Natural killer cell (primary cell): Measurements from ENCODE around the gene XRCC5. TPM values are rescaled to one million over a fixed set of nuclear protein-coding genes. Genes with fewer than 3 reads are reported as not detected.

Experiments used
- ATAC-seq, 3 donors: fragments of 150-1000 bp in 2 of 3; fragments of 200-7000 bp in 1 of 3; cut with Tn5 transposase; 1 replicate in 1 of 3; 2 replicates in 2 of 3; pipeline ENCODE4 v1.10.0; 2021; ENCODE audit warnings: mild to moderate bottlenecking in 2 of 3, moderate library complexity in 2 of 3
- DNase-seq, 2 donors: peaks; one replicate each; pipeline versions ENCODE4 v3.0.0 to v3.0.0-alpha.2; 2013 to 2021; ENCODE audit warnings: mixed read lengths in 1 of 2
- H3K27ac ChIP-seq: one replicate; pipeline ENCODE4 v1.5.1; 2013; ENCODE audit warnings: mild to moderate bottlenecking, low read length
- H3K27me3 ChIP-seq: one replicate; pipeline ENCODE4 v1.6.1; 2013; ENCODE audit warnings: low read length; ENCODE audit not compliant: control insufficient read depth, insufficient read depth
- H3K36me3 ChIP-seq: one replicate; pipeline ENCODE4 v1.6.1; 2013; ENCODE audit warnings: low read length; ENCODE audit not compliant: control insufficient read depth, insufficient read depth
- H3K4me1 ChIP-seq: one replicate; pipeline ENCODE4 v1.6.1; 2013; ENCODE audit warnings: low read length; ENCODE audit not compliant: control insufficient read depth, insufficient read depth
- H3K4me3 ChIP-seq: one replicate; pipeline ENCODE4 v1.5.1; 2013; ENCODE audit warnings: low read length
- H3K9me3 ChIP-seq: one replicate; pipeline ENCODE4 v1.6.1; 2013; ENCODE audit warnings: low read length; ENCODE audit not compliant: control insufficient read depth, insufficient read depth
- H3K27ac Mint-ChIP-seq, 2 donors: one replicate each; pipeline ENCODE4 v1.8.0; 2022; ENCODE audit warnings: mild to moderate bottlenecking in 2 of 2, mixed read lengths in 2 of 2, moderate library complexity in 1 of 2
- H3K27me3 Mint-ChIP-seq, 2 donors: one replicate each; pipeline ENCODE4 v1.8.0; 2022; ENCODE audit warnings: low read depth in 2 of 2, mixed read lengths in 2 of 2
- H3K36me3 Mint-ChIP-seq: one replicate; pipeline ENCODE4 v1.8.0; 2022; ENCODE audit warnings: mixed read lengths
- H3K4me1 Mint-ChIP-seq, 2 donors: one replicate each; pipeline ENCODE4 v1.8.0; 2022; ENCODE audit warnings: mixed read lengths in 2 of 2
- H3K4me3 Mint-ChIP-seq: one replicate; pipeline ENCODE4 v1.8.0; 2022; ENCODE audit warnings: mild to moderate bottlenecking, moderate library complexity, mixed read lengths
- H3K9me3 Mint-ChIP-seq, 2 donors: one replicate each; pipeline ENCODE4 v1.8.0; 2022; ENCODE audit warnings: mixed read lengths in 2 of 2
- WGBS: methylation state at CpG from one replicate; pipeline ENCODE4 v1.1.7; 2013; ENCODE audit warnings: missing lambda C conversion rate; ENCODE audit not compliant: insufficient coverage; 5-methylcytosine and 5-hydroxymethylcytosine counted together
- intact Hi-C: fragments of 100-400 bp; cut with micrococcal nuclease; formaldehyde crosslinking; loops from one replicate; pipeline ENCODE4 v1.14.2; 2022
- total RNA-seq, 4 donors: library from RNA; stranded (reverse); fragments of 120-200 nt in 1 of 4; gene quantifications; one replicate each; pipeline versions ENCODE4 v1.2.3 to v1.2.4, GENCODE V29; 2013 to 2022
- TF ChIP-seq, protein P1 (sequence below): fragments of 200-600 bp; IDR thresholded peaks from one replicate; pipeline ENCODE4 v1.8.0; 2022; ENCODE audit warnings: antibody characterized with exemption

Gene XRCC5
- total RNA-seq, 3 donors from 2014 or later (not counting 1 experiment from before 2014, with no cell fraction given) = 188 to 220 (median 201) TPM

DNA sequence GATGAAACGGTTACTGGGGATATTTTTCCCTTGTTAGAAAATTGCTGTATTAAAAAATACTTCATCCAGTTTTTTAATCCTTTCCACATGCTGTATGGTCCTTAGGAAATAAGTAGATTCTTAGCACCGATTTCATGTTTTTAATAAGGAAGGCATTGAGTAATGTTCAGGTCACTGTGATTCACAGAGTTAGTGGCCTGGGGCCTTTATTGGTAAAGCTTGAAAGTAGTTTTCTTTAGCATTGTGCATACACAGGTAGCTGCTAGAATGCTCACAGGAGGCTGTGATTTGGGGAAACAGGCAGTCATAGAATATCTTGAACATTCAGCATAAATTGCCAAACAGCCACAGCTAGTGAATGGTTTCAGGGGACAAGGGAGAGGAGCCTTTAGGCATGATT lies 79.8 kb downstream of the XRCC5 start:
- WGBS = 100% methylated on average over 1 of the region's 2 CpGs
- TF ChIP-seq, protein P1, sequence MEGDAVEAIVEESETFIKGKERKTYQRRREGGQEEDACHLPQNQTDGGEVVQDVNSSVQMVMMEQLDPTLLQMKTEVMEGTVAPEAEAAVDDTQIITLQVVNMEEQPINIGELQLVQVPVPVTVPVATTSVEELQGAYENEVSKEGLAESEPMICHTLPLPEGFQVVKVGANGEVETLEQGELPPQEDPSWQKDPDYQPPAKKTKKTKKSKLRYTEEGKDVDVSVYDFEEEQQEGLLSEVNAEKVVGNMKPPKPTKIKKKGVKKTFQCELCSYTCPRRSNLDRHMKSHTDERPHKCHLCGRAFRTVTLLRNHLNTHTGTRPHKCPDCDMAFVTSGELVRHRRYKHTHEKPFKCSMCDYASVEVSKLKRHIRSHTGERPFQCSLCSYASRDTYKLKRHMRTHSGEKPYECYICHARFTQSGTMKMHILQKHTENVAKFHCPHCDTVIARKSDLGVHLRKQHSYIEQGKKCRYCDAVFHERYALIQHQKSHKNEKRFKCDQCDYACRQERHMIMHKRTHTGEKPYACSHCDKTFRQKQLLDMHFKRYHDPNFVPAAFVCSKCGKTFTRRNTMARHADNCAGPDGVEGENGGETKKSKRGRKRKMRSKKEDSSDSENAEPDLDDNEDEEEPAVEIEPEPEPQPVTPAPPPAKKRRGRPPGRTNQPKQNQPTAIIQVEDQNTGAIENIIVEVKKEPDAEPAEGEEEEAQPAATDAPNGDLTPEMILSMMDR = no peak
- peak overlapping the region; percentile 9 to 57 for H3K27ac Mint-ChIP-seq
- Histone ChIP-seq H3K4me3 (no peak overlapping the region), H3K27ac (no peak overlapping the region), H3K4me1 (peaks cover 6% of the 10 kb centered on the region), H3K9me3 (no peaks in the 10 kb centered on the region), H3K27me3 (no peaks in the 10 kb centered on the region), H3K36me3 (peaks cover 35% of the 10 kb centered on the region)
- no peak for DNase-seq
- H3K4me3 Mint-ChIP-seq = no peak overlapping the region
- intact Hi-C loops = no loop called here
- no peaks in the 10 kb centered on the region for H3K9me3 Mint-ChIP-seq
- ATAC-seq = no peak
- peaks cover 10% of the 10 kb centered on the region for H3K36me3 Mint-ChIP-seq
- peaks cover 66 to 71% of the 10 kb centered on the region in 2 donors for H3K4me1 Mint-ChIP-seq
- no peaks in the 10 kb centered on the region for H3K27me3 Mint-ChIP-seq

DNA sequence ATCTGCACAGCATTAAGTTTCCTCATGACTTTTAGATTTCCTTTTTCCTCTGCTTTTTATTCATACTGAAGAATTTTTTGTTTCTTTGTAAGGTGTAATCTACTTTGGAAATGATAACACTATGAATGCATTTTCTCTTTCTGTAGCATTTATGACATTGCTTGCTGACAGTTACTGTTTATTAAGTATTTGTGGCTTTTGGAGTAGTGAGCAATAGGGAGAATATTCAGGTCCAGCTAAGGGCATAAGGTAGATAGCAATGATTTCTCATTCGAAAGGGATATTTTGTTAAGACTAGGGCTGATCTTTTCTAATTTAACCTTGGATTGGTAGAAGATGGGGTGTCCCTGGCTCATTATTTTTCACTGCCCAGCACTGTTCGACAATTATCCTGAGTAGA lies 80.3 kb downstream of the XRCC5 start:
- intact Hi-C loops = no loop called here
- Histone ChIP-seq H3K4me1 (peaks cover 4% of the 10 kb centered on the region), H3K27ac (no peak overlapping the region), H3K36me3 (peaks cover 39% of the 10 kb centered on the region), H3K27me3 (no peaks in the 10 kb centered on the region), H3K4me3 (no peak overlapping the region), H3K9me3 (no peaks in the 10 kb centered on the region)
- Mint-ChIP-seq H3K4me3 (no peak overlapping the region), H3K27me3 (no peaks in the 10 kb centered on the region), H3K36me3 (peaks cover 15% of the 10 kb centered on the region), H3K27ac (peak overlapping the region; percentile 9 to 57), H3K4me1 (peaks cover 65 to 75% of the 10 kb centered on the region in 2 donors), H3K9me3 (no peaks in the 10 kb centered on the region)
- 97% methylated on average over 2 of the region's 2 CpGs for WGBS
- ATAC-seq (no peak), DNase-seq (no peak)
- TF ChIP-seq, protein P1 = no peak

DNA sequence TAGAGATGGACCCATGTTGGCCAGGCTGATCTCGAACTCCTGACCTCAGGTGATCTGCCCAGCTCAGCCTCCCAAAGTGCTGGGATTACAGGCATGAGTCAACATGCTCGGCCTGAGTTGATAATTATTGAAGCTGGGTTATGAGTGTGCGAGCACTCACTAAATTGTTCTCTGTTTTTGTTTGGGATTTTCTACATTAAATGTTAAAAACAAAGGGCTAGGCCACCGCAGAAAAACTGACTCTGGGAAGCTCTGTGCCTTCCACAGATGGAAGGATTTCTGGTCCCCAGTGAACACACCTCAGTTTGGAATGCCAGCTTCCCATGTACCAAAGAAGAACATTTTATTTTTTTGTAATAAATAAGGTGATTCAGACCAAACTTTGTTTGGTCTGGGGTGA lies 83.0 kb downstream of the XRCC5 start:
- no peaks in the 10 kb centered on the region for H3K27me3 Mint-ChIP-seq
- Histone ChIP-seq H3K4me3 (no peak overlapping the region), H3K4me1 (no peaks in the 10 kb centered on the region), H3K36me3 (peaks cover 63% of the 10 kb centered on the region), H3K27me3 (no peaks in the 10 kb centered on the region), H3K27ac (no peak overlapping the region), H3K9me3 (no peaks in the 10 kb centered on the region)
- H3K27ac Mint-ChIP-seq = no peak overlapping the region
- no peaks in the 10 kb centered on the region for H3K9me3 Mint-ChIP-seq
- DNase-seq (no peak), ATAC-seq (no peak)
- 94% methylated on average over 4 of the region's 4 CpGs for WGBS
- H3K4me3 Mint-ChIP-seq = no peak overlapping the region
- TF ChIP-seq, protein P1 = no peak
- intact Hi-C loops = no loop called here
- peaks cover 45 to 51% of the 10 kb centered on the region in 2 donors for H3K4me1 Mint-ChIP-seq
- H3K36me3 Mint-ChIP-seq = peaks cover 21% of the 10 kb centered on the region

DNA sequence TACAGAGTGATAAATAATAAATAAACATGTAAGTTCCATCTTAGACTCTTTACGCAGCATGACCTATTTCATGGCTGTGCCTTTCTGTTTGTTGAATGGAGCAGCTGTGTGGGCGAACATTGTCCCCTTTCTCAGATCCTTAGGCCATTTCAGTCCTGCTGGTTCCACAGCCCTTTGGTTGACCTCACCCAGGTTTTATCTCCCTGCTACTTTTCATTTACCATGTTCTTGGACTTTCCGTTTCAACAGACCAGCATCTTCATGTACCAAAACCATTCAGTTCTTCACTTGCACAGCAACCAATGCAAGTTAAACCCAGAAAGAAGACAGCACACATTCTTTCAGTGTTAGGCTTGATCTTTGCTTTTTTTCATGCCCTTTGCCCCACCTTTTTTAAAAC lies 83.8 kb downstream of the XRCC5 start:
- 95% methylated on average over 3 of the region's 3 CpGs for WGBS

More for the DNA sequence above, 83.8 kb downstream of the XRCC5 start:
- H3K9me3 ChIP-seq = no peaks in the 10 kb centered on the region
- H3K27ac ChIP-seq = no peak overlapping the region
- no peak overlapping the region for H3K4me3 ChIP-seq
- Mint-ChIP-seq H3K27me3 (no peaks in the 10 kb centered on the region), H3K27ac (peak overlapping the region; percentile 67 to 70), H3K4me3 (no peak overlapping the region), H3K9me3 (no peaks in the 10 kb centered on the region), H3K36me3 (peaks cover 21% of the 10 kb centered on the region), H3K4me1 (peaks cover 37 to 44% of the 10 kb centered on the region in 2 donors)
- intact Hi-C loops = no loop called here
- no peaks in the 10 kb centered on the region for H3K4me1 ChIP-seq
- ATAC-seq (no peak), DNase-seq (no peak)
- TF ChIP-seq, protein P1 = no peak
- H3K36me3 ChIP-seq = peaks cover 67% of the 10 kb centered on the region
- no peaks in the 10 kb centered on the region for H3K27me3 ChIP-seq
